Activated CD8-positive, alpha-beta memory T cell treated with anti-CD3 and anti-CD28 coated beads for 48 hours (primary cell): ENCODE results near the gene APRT.

Experiments used
- DNase-seq, 3 experiments: peaks; one replicate each; pipeline ENCODE4 v3.0.0-alpha.2; 2020; ENCODE audit warnings: low read depth in 2 of 3, low spot score in 2 of 3

The APRT gene

GRCh38 chr16:88760424-88761142 is 51.1 kb downstream of the APRT start:
- no peak for DNase-seq

GRCh38 chr16:88759976-88760350 is 51.8 kb downstream of the APRT start:
- DNase-seq, result no peak
